Astrocyte (in vitro differentiated cells and primary cell): ENCODE measurements around the gene PRUNE1. TPM values are rescaled to one million over a fixed set of nuclear protein-coding genes. Genes with fewer than 3 reads are reported as not detected.

Source experiments
- DNase-seq: peaks from one replicate; pipeline ENCODE4 v3.0.0-alpha.2; 2010; ENCODE audit warnings: low read depth
- FAIRE-seq: peaks from 2 replicates; lab custom pipeline; 2011; peaks lifted over from hg19 to GRCh38; lab: Jason Lieb, UNC
- H2AFZ ChIP-seq: 2 replicates; pipeline ENCODE4 v1.6.0; 2012; ENCODE audit warnings: low read depth, low read length, inconsistent platforms
- H3K27ac ChIP-seq: 2 replicates; pipeline ENCODE4 v1.5.1; 2011; ENCODE audit warnings: low read depth, low read length, inconsistent platforms
- H3K27me3 ChIP-seq: 2 replicates; pipeline ENCODE4 v1.6.0; 2011; ENCODE audit warnings: low read length, inconsistent platforms; ENCODE audit not compliant: insufficient read depth
- H3K36me3 ChIP-seq: 2 replicates; pipeline ENCODE4 v1.5.1; 2011; ENCODE audit warnings: low read length, inconsistent platforms; ENCODE audit not compliant: insufficient read depth
- H3K4me1 ChIP-seq: 2 replicates; pipeline ENCODE4 v1.5.1; 2011; ENCODE audit warnings: low read length, inconsistent platforms; ENCODE audit not compliant: insufficient read depth
- H3K4me2 ChIP-seq: 2 replicates; pipeline ENCODE4 v1.6.0; 2012; ENCODE audit warnings: low read length, inconsistent platforms
- H3K4me3 ChIP-seq: 2 replicates; pipeline ENCODE4 v1.5.1; 2011; ENCODE audit warnings: low read depth, mild to moderate bottlenecking, low read length, inconsistent platforms; ENCODE audit not compliant: insufficient read depth
- H3K79me2 ChIP-seq: 2 replicates; pipeline ENCODE4 v1.6.0; 2012; ENCODE audit warnings: mild to moderate bottlenecking, low read length, inconsistent platforms; ENCODE audit not compliant: insufficient read depth
- H3K9ac ChIP-seq: 2 replicates; pipeline ENCODE4 v1.6.0; 2012; ENCODE audit warnings: mild to moderate bottlenecking, low read length, inconsistent platforms
- H3K9me3 ChIP-seq: 2 replicates; pipeline ENCODE4 v1.5.1; 2012; ENCODE audit warnings: low read depth, mild to moderate bottlenecking, low read length, inconsistent platforms; ENCODE audit not compliant: insufficient read depth
- H4K20me1 ChIP-seq: 2 replicates; pipeline ENCODE4 v1.6.0; 2012; ENCODE audit warnings: low read length, inconsistent platforms; ENCODE audit not compliant: insufficient read depth
- H3K27ac Mint-ChIP-seq: one replicate; pipeline ENCODE4 v1.8.0; 2021; ENCODE audit warnings: mild to moderate bottlenecking, mixed read lengths; ENCODE audit not compliant: unreplicated experiment
- H3K27me3 Mint-ChIP-seq: one replicate; pipeline ENCODE4 v1.8.0; 2021; ENCODE audit warnings: low read depth, mixed read lengths; ENCODE audit not compliant: unreplicated experiment
- H3K36me3 Mint-ChIP-seq: one replicate; pipeline ENCODE4 v1.8.0; 2021; ENCODE audit warnings: low read depth, mixed read lengths; ENCODE audit not compliant: unreplicated experiment
- H3K4me1 Mint-ChIP-seq: one replicate; pipeline ENCODE4 v1.8.0; 2021; ENCODE audit warnings: low read depth, mixed read lengths; ENCODE audit not compliant: unreplicated experiment
- H3K4me3 Mint-ChIP-seq: one replicate; pipeline ENCODE4 v1.8.0; 2021; ENCODE audit warnings: mild to moderate bottlenecking, moderate library complexity, mixed read lengths; ENCODE audit not compliant: unreplicated experiment
- H3K9me3 Mint-ChIP-seq: one replicate; pipeline ENCODE4 v1.8.0; 2021; ENCODE audit warnings: mild to moderate bottlenecking, mixed read lengths; ENCODE audit not compliant: unreplicated experiment
- EZH2 ChIP-seq: IDR thresholded peaks from 2 replicates; pipeline ENCODE4 v1.6.1; 2012; ENCODE audit warnings: mild to moderate bottlenecking, low read length, inconsistent platforms; ENCODE audit not compliant: insufficient read depth
- total RNA-seq: library from RNA; stranded (reverse); gene quantifications from 2 replicates; pipeline ENCODE4 v1.2.1, GENCODE V29; 2021
- TF ChIP-seq, protein P1 (sequence below): IDR thresholded peaks from 2 replicates; pipeline ENCODE4 v1.5.1; 2011; ENCODE audit warnings: low read depth, mild to moderate bottlenecking, inconsistent platforms, low read length, moderate library complexity; ENCODE audit not compliant: insufficient read depth

The PRUNE1 gene
- total RNA-seq, 1 donor from 2014 or later = 14.3 TPM

DNA sequence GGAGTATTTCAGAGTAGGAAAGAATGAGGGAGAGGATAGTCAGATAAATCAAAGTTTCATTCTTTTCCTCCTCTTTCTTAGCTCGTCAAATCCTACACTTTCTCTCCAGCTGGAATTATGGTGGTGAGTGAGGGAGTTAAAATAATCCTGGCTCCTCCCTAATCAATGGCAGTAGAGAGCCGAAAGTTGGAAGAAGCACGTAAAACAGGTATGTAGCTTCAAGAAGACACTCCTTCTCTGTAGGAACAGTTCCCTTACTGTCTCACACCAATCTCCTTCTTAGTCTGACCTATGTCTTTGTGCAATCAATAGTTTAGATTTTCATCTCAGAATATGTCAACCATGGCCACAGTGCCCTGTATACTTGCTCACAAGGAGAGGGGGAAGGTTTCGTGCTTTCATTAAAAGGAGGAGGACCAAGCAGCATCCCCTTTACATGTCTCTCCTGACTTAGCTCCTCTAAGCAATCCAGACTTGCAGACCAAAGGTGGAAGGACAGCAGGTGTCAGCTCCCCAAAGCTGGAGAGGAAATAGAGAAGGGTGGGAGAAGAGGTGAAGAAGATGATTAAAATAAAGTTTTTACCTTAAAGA, 2.4 kb upstream of the PRUNE1 start:
- DNase-seq = no peak
- Mint-ChIP-seq H3K27me3 (no peaks in the 10 kb centered on the region), H3K4me3 (peak overlapping the region; percentile 89), H3K27ac (peak overlapping the region; percentile 99), H3K4me1 (peaks cover 37% of the 10 kb centered on the region), H3K36me3 (peaks cover 5% of the 10 kb centered on the region), H3K9me3 (no peaks in the 10 kb centered on the region)
- Histone ChIP-seq H4K20me1 (no peaks in the 10 kb centered on the region), H2AFZ (peak overlapping the region; percentile 82), H3K9ac (peak overlapping the region; percentile 83), H3K4me1 (peaks cover 47% of the 10 kb centered on the region), H3K4me2 (peak overlapping the region; percentile 91), H3K27me3 (no peaks in the 10 kb centered on the region), H3K79me2 (peaks cover 6% of the 10 kb centered on the region), H3K9me3 (no peaks in the 10 kb centered on the region), H3K36me3 (no peaks in the 10 kb centered on the region), H3K4me3 (peak overlapping the region; percentile 64), H3K27ac (peak overlapping the region; percentile 63)
- FAIRE-seq = no peak
- TF ChIP-seq EZH2 = no peak
- TF ChIP-seq, protein P1, sequence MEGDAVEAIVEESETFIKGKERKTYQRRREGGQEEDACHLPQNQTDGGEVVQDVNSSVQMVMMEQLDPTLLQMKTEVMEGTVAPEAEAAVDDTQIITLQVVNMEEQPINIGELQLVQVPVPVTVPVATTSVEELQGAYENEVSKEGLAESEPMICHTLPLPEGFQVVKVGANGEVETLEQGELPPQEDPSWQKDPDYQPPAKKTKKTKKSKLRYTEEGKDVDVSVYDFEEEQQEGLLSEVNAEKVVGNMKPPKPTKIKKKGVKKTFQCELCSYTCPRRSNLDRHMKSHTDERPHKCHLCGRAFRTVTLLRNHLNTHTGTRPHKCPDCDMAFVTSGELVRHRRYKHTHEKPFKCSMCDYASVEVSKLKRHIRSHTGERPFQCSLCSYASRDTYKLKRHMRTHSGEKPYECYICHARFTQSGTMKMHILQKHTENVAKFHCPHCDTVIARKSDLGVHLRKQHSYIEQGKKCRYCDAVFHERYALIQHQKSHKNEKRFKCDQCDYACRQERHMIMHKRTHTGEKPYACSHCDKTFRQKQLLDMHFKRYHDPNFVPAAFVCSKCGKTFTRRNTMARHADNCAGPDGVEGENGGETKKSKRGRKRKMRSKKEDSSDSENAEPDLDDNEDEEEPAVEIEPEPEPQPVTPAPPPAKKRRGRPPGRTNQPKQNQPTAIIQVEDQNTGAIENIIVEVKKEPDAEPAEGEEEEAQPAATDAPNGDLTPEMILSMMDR = no peak

DNA sequence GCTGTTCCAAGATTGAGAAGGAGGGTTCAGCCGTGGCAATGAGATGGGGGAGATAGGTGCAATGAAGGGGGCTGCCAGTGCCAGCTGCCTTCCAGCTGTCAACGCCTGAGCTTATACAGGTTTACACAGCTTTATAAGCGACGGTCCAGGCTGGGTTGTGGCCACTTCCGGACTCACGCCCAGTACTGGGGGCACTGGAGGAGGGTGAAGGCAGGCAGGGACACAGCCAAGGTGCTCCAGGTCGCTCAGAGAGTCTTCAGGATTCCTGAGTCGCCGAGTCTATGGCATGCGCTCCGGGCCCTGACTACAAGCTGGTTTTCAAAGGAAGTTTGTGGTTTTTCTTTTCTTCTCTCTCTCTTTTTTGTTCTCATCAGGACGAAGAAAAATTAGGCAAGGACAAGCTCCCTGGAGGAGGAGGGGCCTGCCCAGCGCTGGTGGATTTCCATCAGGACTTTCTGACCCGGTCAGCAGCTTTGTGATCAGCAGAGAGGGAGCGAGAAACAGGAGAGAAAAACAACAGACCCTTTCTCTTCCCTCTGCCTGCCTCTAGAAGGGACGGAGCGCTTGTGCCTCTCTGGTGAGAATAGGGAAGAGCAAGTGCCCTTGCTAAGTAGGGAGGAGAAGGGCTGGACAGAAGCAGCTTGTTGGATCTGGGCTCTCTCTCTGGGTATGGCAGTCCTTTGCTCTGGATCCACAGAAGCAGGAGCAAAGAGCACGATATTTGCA, 1.8 kb upstream of the PRUNE1 start, which contains the start of gene MINDY1:
TSS of gene MINDY1 (minus strand) at position 576 of the 726 bp plus-strand sequence. CDS start 4,285 bp downstream, outside the sequence.
- Histone ChIP-seq H3K4me1 (peaks cover 47% of the 10 kb centered on the region), H3K9me3 (no peaks in the 10 kb centered on the region), H3K4me2 (peak within 1 kb of the TSS; percentile 99), H4K20me1 (no peaks in the 10 kb centered on the region), H2AFZ (peak within 1 kb of the TSS; percentile 82), H3K4me3 (peak within 1 kb of the TSS; percentile 64), H3K79me2 (peaks cover 6% of the 10 kb centered on the region), H3K36me3 (no peaks in the 10 kb centered on the region), H3K9ac (peak within 1 kb of the TSS; percentile 95), H3K27ac (peak within 1 kb of the TSS; percentile 85), H3K27me3 (no peaks in the 10 kb centered on the region)
- DNase-seq (peak; percentile 81), FAIRE-seq (no peak)
- Mint-ChIP-seq H3K4me3 (peak within 1 kb of the TSS; percentile 95), H3K4me1 (peaks cover 39% of the 10 kb centered on the region), H3K27me3 (no peaks in the 10 kb centered on the region), H3K27ac (peak within 1 kb of the TSS; percentile 99), H3K9me3 (no peaks in the 10 kb centered on the region), H3K36me3 (peaks cover 5% of the 10 kb centered on the region)
- TF ChIP-seq, protein P1 = peak; percentile 47
- no peak for TF ChIP-seq EZH2
